ENCODE data around the gene NOP58. TPM values are rescaled to one million over a fixed set of nuclear protein-coding genes. Genes with fewer than 3 reads are reported as not detected.

NOP58 gene
- total and polyA plus RNA-seq, 2 of the 4 experiments (the other 2 are of a cell fraction), result 45.3 to 54.0 TPM

GRCh38 chr2:202314116-202314515 is 48.6 kb downstream of the NOP58 start:
- dilution Hi-C loops (cut with HindIII; ENCODE audit: low sequenced_read_pairs, unreplicated experiment), result no loop called here
- CTCF ChIA-PET, result interaction anchor here (0.6 kb wide), 1 partner anchor 216 kb away, joined by 8 read pairs; no protein-coding TSS in a partner anchor
- no CpG with 5 or more reads among the region's 2 CpGs for WGBS, 2 experiments (ENCODE audit: extremely low coverage in 2 of 2, insufficient read length in 1 of 2)

More at GRCh38 chr2:202314116-202314515, 48.6 kb downstream of the NOP58 start:
- Histone ChIP-seq H3K14ac (replicated peaks; ENCODE audit: low read depth, low read length) (no peak overlapping the region), H2AK9ac (replicated peaks; ENCODE audit: low read depth, low read length, poor library complexity) (no peak overlapping the region), H3K36me3 (ENCODE audit: control insufficient read depth, insufficient read depth, low read length) (peaks cover 6% of the 10 kb centered on the region; the same call in 1 of the 2 replicates), H3K9me3 (ENCODE audit: control insufficient read depth, insufficient read depth, low read length) (no peaks in the 10 kb centered on the region), H4K91ac (ENCODE audit: insufficient read depth, low read depth, low read length) (no peak overlapping the region), H3K4me1 (ENCODE audit: control insufficient read depth, insufficient read depth, low read length) (peaks cover 2% of the 10 kb centered on the region; the same call in 1 of the 2 replicates), H2BK120ac (ENCODE audit: low read depth, low read length) (no peak overlapping the region), H4K5ac (ENCODE audit: low read depth, low read length) (no peak overlapping the region), H3K9ac (ENCODE audit: low read depth, low read length) (no peak overlapping the region), H2BK20ac (ENCODE audit: low read depth, low read length) (no peak overlapping the region), H3K4me2 (ENCODE audit: low read depth, low read length) (no peak overlapping the region), H2AFZ (replicated peaks; ENCODE audit: low read length, poor library complexity) (no peak overlapping the region), H3K27ac (ENCODE audit: insufficient read depth, low read length) (no peak overlapping the region), H3K9me1 (ENCODE audit: insufficient read depth, low read length) (peaks cover 4% of the 10 kb centered on the region), H3K27me3 (ENCODE audit: control insufficient read depth, insufficient read depth, low read length) (no peaks in the 10 kb centered on the region), H3K79me1 (ENCODE audit: low read depth in 1 of 2, low read length in 2 of 2) (peaks cover 0 to 3% of the 10 kb centered on the region in 2 experiments; a peak in 1 of 4 replicates), H3K56ac (ENCODE audit: extremely low read depth, insufficient read depth, low read length) (no peak overlapping the region), H3K18ac (ENCODE audit: low read depth, low read length) (no peak overlapping the region), H3K4ac (ENCODE audit: low read depth, low read length) (no peak overlapping the region), H3K23ac (ENCODE audit: low read depth, low read length) (no peak overlapping the region), H2BK5ac (ENCODE audit: low read depth, low read length, poor library complexity, severe bottlenecking) (no peak overlapping the region), H4K20me1 (ENCODE audit: insufficient read depth, low read length) (0 out of 2 replicates have a peak, but pooled peaks cover 6% of the 10 kb centered on the region), H4K8ac (ENCODE audit: low read depth in 2 of 2, low read length in 2 of 2) (no peak overlapping the region), H2AK5ac (ENCODE audit: low read depth, low read length) (no peak overlapping the region), H3K4me3 (ENCODE audit: insufficient read depth, low read depth, low read length) (no peak overlapping the region), H2BK15ac (ENCODE audit: low read depth, low read length) (no peak overlapping the region)
- POLR2A ChIA-PET (ENCODE audit: unreplicated experiment), result interaction anchor here (0.6 kb wide), 1 partner anchor 62 kb away, joined by 4 read pairs; the partner anchor contains the start of gene BMPR2
- TF ChIP-seq MAZ (IDR thresholded peaks at IDR 0.05; ENCODE audit: borderline replicate concordance, low read depth, low read length), result no peak
- no peak for TF ChIP-seq MXI1 (IDR thresholded peaks at IDR 0.05; ENCODE audit: borderline replicate concordance, low read depth, low read length)
- no peak for TF ChIP-seq RCOR1 (IDR thresholded peaks at IDR 0.05; ENCODE audit: insufficient replicate concordance, low read length)
- TF ChIP-seq FOS (IDR thresholded peaks at IDR 0.05; ENCODE audit: low read depth, low read length), result no peak
- no peak for TF ChIP-seq BHLHE40 (IDR thresholded peaks at IDR 0.05; ENCODE audit: low read depth, low read length)
- TF ChIP-seq RAD21 (IDR thresholded peaks at IDR 0.05; ENCODE audit: low read length), result no peak
- TF ChIP-seq NFE2L2 (IDR thresholded peaks at IDR 0.05; ENCODE audit: low read depth, low read length), result no peak
- TF ChIP-seq ELK1 (IDR thresholded peaks at IDR 0.05; ENCODE audit: borderline replicate concordance, low read depth, low read length), result no peak
- no peak for TF ChIP-seq CHD1 (IDR thresholded peaks at IDR 0.05; ENCODE audit: low read depth, low read length)
- no peak for TF ChIP-seq POLR2A (IDR thresholded peaks at IDR 0.05; ENCODE audit: low read depth, low read length)
- TF ChIP-seq CEBPB (IDR thresholded peaks at IDR 0.05; ENCODE audit: low read depth, low read length), result no peak
- no peak for TF ChIP-seq MAFK (IDR thresholded peaks at IDR 0.05; ENCODE audit: low read depth, low read length)
- no peak for TF ChIP-seq USF2 (IDR thresholded peaks at IDR 0.05; ENCODE audit: low read depth, low read length)
- no peak for TF ChIP-seq CTCF (conservative IDR thresholded peaks at IDR 0.05; ENCODE audit: low read depth, low read length)
- no peak for TF ChIP-seq SMC3 (IDR thresholded peaks at IDR 0.05; ENCODE audit: low read depth, low read length)
- BruUV-seq (replicated peaks), result no TSS peak
- DNase-seq, result no peak
- in situ Hi-C loops (cut with MboI; ENCODE audit: low sequenced_read_pairs), result no loop called here
- intact Hi-C loops (cut with micrococcal nuclease), result loop anchor here (5.0 kb wide), 1 partner anchor 48 kb away; no protein-coding TSS in a partner anchor
- no peak for ATAC-seq (ENCODE audit: low read depth)

All from IMR-90 (cell line).